ENCODE measurements around the gene LPAR2. TPM values are rescaled to one million over a fixed set of nuclear protein-coding genes. Genes with fewer than 3 reads are reported as not detected.

Gene LPAR2
- total and polyA plus RNA-seq, 5 donors: 0.57 to 3.0 (median 1.1) TPM

GRCh38 chr19:19661675-19662251 lies 33.7 kb upstream of the LPAR2 start:
- Histone ChIP-seq H3K4me1 (ENCODE audit: control insufficient read depth, insufficient read depth, low read length) (peaks cover 2% of the 10 kb centered on the region), H3K27me3 (ENCODE audit: control insufficient read depth, insufficient read depth) (no peaks in the 10 kb centered on the region), H3K27ac (ENCODE audit: low read length) (no peak overlapping the region), H3K4me3 (ENCODE audit: low read length) (no peak overlapping the region), H3K9me3 (ENCODE audit: control insufficient read depth, low read length) (no peaks in the 10 kb centered on the region)
- intact Hi-C loops (cut with DNase I): no loop called here
- 71% methylated on average over 18 of the region's 18 CpGs for WGBS
- DNase-seq: peak in 1 of 3 donors; percentile 30
- no peak for ATAC-seq

- 82% methylated on average over 10 of the region's 10 CpGs for WGBS
- H3K27ac ChIP-seq (ENCODE audit: low read length): no peak overlapping the region
- DNase-seq: no peak
- no peak for ATAC-seq
- intact Hi-C loops (cut with DNase I): no loop called here
- peaks cover 2% of the 10 kb centered on the region for H3K4me1 ChIP-seq (ENCODE audit: control insufficient read depth, insufficient read depth, low read length)
- no peaks in the 10 kb centered on the region for H3K9me3 ChIP-seq (ENCODE audit: control insufficient read depth, low read length)
- no peaks in the 10 kb centered on the region for H3K27me3 ChIP-seq (ENCODE audit: control insufficient read depth, insufficient read depth)
- H3K4me3 ChIP-seq (ENCODE audit: low read length): no peak overlapping the region
These were observed 33.2 kb upstream of the LPAR2 start for GRCh38 chr19:19661141-19661674.

- no peaks in the 10 kb centered on the region for H3K9me3 ChIP-seq (ENCODE audit: control insufficient read depth, low read length)
- no peaks in the 10 kb centered on the region for H3K27me3 ChIP-seq (ENCODE audit: control insufficient read depth, insufficient read depth)
- peak in 1 of 3 donors; percentile 30 for DNase-seq
- H3K27ac ChIP-seq (ENCODE audit: low read length): no peak overlapping the region
- ATAC-seq: no peak
- intact Hi-C loops (cut with DNase I): no loop called here
- no peak overlapping the region for H3K4me3 ChIP-seq (ENCODE audit: low read length)
- H3K4me1 ChIP-seq (ENCODE audit: control insufficient read depth, insufficient read depth, low read length): peaks cover 2% of the 10 kb centered on the region
- WGBS: 84% methylated on average over 17 of the region's 17 CpGs
These were observed 31.7 kb upstream of the LPAR2 start for GRCh38 chr19:19659646-19660245.

DNA sequence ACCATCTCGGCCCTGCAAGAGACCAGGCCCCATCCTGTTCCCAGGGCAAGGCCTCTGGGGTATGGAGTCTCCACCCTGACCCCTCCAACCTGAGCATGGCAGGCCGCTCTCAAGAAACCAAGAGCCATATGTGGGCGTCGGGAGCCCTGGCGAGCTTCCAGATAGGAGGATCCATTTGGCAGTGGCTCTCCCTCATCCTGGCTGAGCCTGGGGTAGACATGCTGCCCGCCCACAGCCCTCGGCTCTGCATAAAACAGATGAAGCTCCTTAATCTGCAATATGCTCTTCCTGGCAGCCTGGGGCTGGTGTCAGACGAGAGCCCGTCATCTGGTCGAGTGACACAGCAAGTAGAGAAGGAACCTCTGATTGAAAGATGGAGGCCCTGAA lies 29.4 kb upstream of the LPAR2 start:
- intact Hi-C loops (cut with DNase I): no loop called here
- H3K27ac ChIP-seq (ENCODE audit: low read length): no peak overlapping the region
- no peaks in the 10 kb centered on the region for H3K9me3 ChIP-seq (ENCODE audit: control insufficient read depth, low read length)
- 54% methylated on average over 10 of the region's 10 CpGs for WGBS
- DNase-seq: peak in 2 of 3 donors; percentile 58 to 63
- ATAC-seq: no peak
- H3K27me3 ChIP-seq (ENCODE audit: control insufficient read depth, insufficient read depth): no peaks in the 10 kb centered on the region
- no peak overlapping the region for H3K4me3 ChIP-seq (ENCODE audit: low read length)
- H3K4me1 ChIP-seq (ENCODE audit: control insufficient read depth, insufficient read depth, low read length): peaks cover 2% of the 10 kb centered on the region

- no peaks in the 10 kb centered on the region for H3K4me1 ChIP-seq (ENCODE audit: control insufficient read depth, insufficient read depth, low read length)
- intact Hi-C loops (cut with DNase I): no loop called here
- H3K27me3 ChIP-seq (ENCODE audit: control insufficient read depth, insufficient read depth): no peaks in the 10 kb centered on the region
- WGBS: 93% methylated on average over 33 of the region's 33 CpGs
- no peaks in the 10 kb centered on the region for H3K9me3 ChIP-seq (ENCODE audit: control insufficient read depth, low read length)
- H3K27ac ChIP-seq (ENCODE audit: low read length): no peak overlapping the region
- no peak for ATAC-seq
- peak in 2 of 3 donors; percentile 42 to 46 for DNase-seq
- no peak overlapping the region for H3K4me3 ChIP-seq (ENCODE audit: low read length)
These were observed 28.7 kb upstream of the LPAR2 start for GRCh38 chr19:19656451-19657396.

GRCh38 chr19:19655641-19656343 lies 27.8 kb upstream of the LPAR2 start:
- no peak overlapping the region for H3K27ac ChIP-seq (ENCODE audit: low read length)
- no peak overlapping the region for H3K4me3 ChIP-seq (ENCODE audit: low read length)
- intact Hi-C loops (cut with DNase I): no loop called here
- DNase-seq: peak in 2 of 3 donors; percentile 41
- no peak for ATAC-seq
- no peaks in the 10 kb centered on the region for H3K27me3 ChIP-seq (ENCODE audit: control insufficient read depth, insufficient read depth)
- WGBS: 93% methylated on average over 27 of the region's 27 CpGs
- H3K9me3 ChIP-seq (ENCODE audit: control insufficient read depth, low read length): no peaks in the 10 kb centered on the region
- H3K4me1 ChIP-seq (ENCODE audit: control insufficient read depth, insufficient read depth, low read length): no peaks in the 10 kb centered on the region

DNA sequence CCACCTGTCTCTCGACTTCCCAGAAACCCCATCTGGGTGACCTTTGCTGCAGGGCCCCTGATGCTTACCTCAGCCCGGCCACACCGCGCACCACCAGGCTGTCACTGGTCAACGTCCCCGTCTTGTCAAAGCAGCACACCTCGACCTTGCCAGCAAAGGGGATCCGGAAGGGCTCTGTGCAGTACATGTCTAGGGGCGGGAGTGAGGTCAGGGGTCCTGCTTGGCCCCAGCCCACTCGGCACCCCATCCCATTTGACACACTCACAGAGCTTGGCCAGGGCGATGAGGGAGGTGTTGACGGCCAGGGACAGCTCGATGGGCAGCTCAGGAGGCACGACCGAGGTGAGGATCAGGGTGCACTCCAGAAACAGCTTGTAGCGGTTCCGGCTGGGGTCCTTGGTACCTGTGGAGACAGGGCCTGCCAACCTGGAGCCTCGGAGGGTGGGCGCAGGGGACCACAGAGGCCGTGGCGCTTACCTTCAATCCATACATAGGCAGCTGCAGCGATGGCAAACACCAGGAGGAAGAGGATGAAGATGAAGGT lies 27.1 kb upstream of the LPAR2 start:
- Histone ChIP-seq H3K27ac (ENCODE audit: low read length) (no peak overlapping the region), H3K9me3 (ENCODE audit: control insufficient read depth, low read length) (no peaks in the 10 kb centered on the region), H3K4me1 (ENCODE audit: control insufficient read depth, insufficient read depth, low read length) (no peaks in the 10 kb centered on the region), H3K27me3 (ENCODE audit: control insufficient read depth, insufficient read depth) (no peaks in the 10 kb centered on the region), H3K4me3 (ENCODE audit: low read length) (no peak overlapping the region)
- intact Hi-C loops (cut with DNase I): no loop called here
- WGBS: 95% methylated on average over 22 of the region's 22 CpGs
- DNase-seq (peak in 2 of 3 donors; percentile 39 to 47), ATAC-seq (no peak)

- intact Hi-C loops (cut with DNase I): no loop called here
- Histone ChIP-seq H3K9me3 (ENCODE audit: control insufficient read depth, low read length) (no peaks in the 10 kb centered on the region), H3K27ac (ENCODE audit: low read length) (no peak overlapping the region), H3K27me3 (ENCODE audit: control insufficient read depth, insufficient read depth) (no peaks in the 10 kb centered on the region), H3K4me3 (ENCODE audit: low read length) (no peak overlapping the region), H3K4me1 (ENCODE audit: control insufficient read depth, insufficient read depth, low read length) (no peaks in the 10 kb centered on the region)
- WGBS: 95% methylated on average over 15 of the region's 15 CpGs
- ATAC-seq (no peak), DNase-seq (peak in 2 of 3 donors; percentile 42 to 54)
These were observed 26.4 kb upstream of the LPAR2 start for GRCh38 chr19:19654441-19654840.

GRCh38 chr19:19653597-19654147 lies 25.7 kb upstream of the LPAR2 start:
- no peak overlapping the region for H3K27ac ChIP-seq (ENCODE audit: low read length)
- H3K4me3 ChIP-seq (ENCODE audit: low read length): no peak overlapping the region
- peak in 2 of 3 donors; percentile 28 to 45 for DNase-seq
- no peaks in the 10 kb centered on the region for H3K4me1 ChIP-seq (ENCODE audit: control insufficient read depth, insufficient read depth, low read length)
- 95% methylated on average over 23 of the region's 23 CpGs for WGBS
- intact Hi-C loops (cut with DNase I): no loop called here
- no peaks in the 10 kb centered on the region for H3K27me3 ChIP-seq (ENCODE audit: control insufficient read depth, insufficient read depth)
- no peak for ATAC-seq
- H3K9me3 ChIP-seq (ENCODE audit: control insufficient read depth, low read length): no peaks in the 10 kb centered on the region

All from right cardiac atrium (tissue), 5 donors.